ENCODE data around the gene HSDL2.

- TF ChIP-seq CTCF (IDR thresholded peaks at IDR 0.05) (no peak), POLR2A (IDR thresholded peaks at IDR 0.05) (no peak)
Observed at GRCh38 chr9:112380102-112380824, at the start of gene HSDL2.

Measured in testis (tissue), 2 donors.